HEK293 (cell line): ENCODE data around the gene STK32A.

Experiments
- CTCF ChIA-PET: fragments of 350-600 bp; formaldehyde crosslinking; extraction: SDS; loops from one replicate; lab custom pipeline; 2021; ENCODE audit warnings: antibody characterized with exemption; lab: Yijun Ruan, JAX
- POLR2A ChIA-PET: fragments of 300-600 bp; formaldehyde crosslinking; extraction: SDS; loops from one replicate; lab custom pipeline; 2020; ENCODE audit warnings: antibody characterized with exemption, inconsistent platforms; lab: Yijun Ruan, JAX
- H3K27ac ChIP-seq: fragments of 200-500 bp; sonication (Bioruptor generic); 2 replicates; pipeline ENCODE4 v1.5.1; 2014; ENCODE audit warnings: low read depth, low read length, control low read depth, inconsistent platforms; ENCODE audit errors: extremely low read depth
- H3K36me3 ChIP-seq, 2 experiments: fragments of 200-500 bp in 1 of 2; sonication (Bioruptor generic) in 1 of 2; 1 replicate in 1 of 2; 2 replicates in 1 of 2; pipeline ENCODE4 v1.5.1; 2014 to 2017; ENCODE audit warnings: inconsistent platforms in 2 of 2, low read length in 2 of 2; ENCODE audit not compliant: control insufficient read depth in 2 of 2, insufficient read depth in 1 of 2
- H3K4me1 ChIP-seq: fragments of 200-500 bp; sonication (Bioruptor generic); 2 replicates; pipeline ENCODE4 v1.5.1; 2014; ENCODE audit warnings: mild to moderate bottlenecking, low read length, inconsistent platforms; ENCODE audit not compliant: control insufficient read depth, insufficient read depth
- H3K4me3 ChIP-seq: 2 replicates; pipeline ENCODE4 v1.5.1; 2011; ENCODE audit warnings: low read depth, mild to moderate bottlenecking, control low read depth, low read length, moderate library complexity
- H3K9me3 ChIP-seq: fragments of 200-500 bp; sonication (Bioruptor generic); 2 replicates; pipeline ENCODE4 v1.5.1; 2014; ENCODE audit warnings: low read depth, low read length, inconsistent platforms; ENCODE audit not compliant: control insufficient read depth, insufficient read depth
- BCL11B ChIP-seq: fragments of 450-650 bp; formaldehyde crosslinking; IDR thresholded peaks from 2 replicates; pipeline ENCODE4 v1.5.1; 2016; ENCODE audit warnings: low read depth, missing biosample characterization, missing genetic modification characterization
- GLI4 ChIP-seq: fragments of 450-650 bp; formaldehyde crosslinking; IDR thresholded peaks from 2 replicates; pipeline ENCODE4 v1.5.1; 2016; ENCODE audit warnings: missing biosample characterization, missing genetic modification characterization
- GLIS1 ChIP-seq: fragments of 450-650 bp; formaldehyde crosslinking; IDR thresholded peaks from 2 replicates; pipeline ENCODE4 v1.5.1; 2016; ENCODE audit warnings: missing biosample characterization, missing genetic modification characterization
- IKZF3 ChIP-seq: fragments of 450-650 bp; IDR thresholded peaks from 2 replicates; pipeline ENCODE4 v1.5.0; 2018; ENCODE audit warnings: missing biosample characterization, mild to moderate bottlenecking, missing genetic modification characterization, moderate library complexity
- SCRT2 ChIP-seq: fragments of 450-650 bp; formaldehyde crosslinking; IDR thresholded peaks from 2 replicates; pipeline ENCODE4 v1.5.1; 2016; ENCODE audit warnings: missing biosample characterization, missing genetic modification characterization
- SETDB1 ChIP-seq: IDR thresholded peaks from one replicate; pipeline ENCODE4 v1.6.1; 2017; ENCODE audit warnings: mild to moderate bottlenecking, low read length, moderate library complexity, mixed read lengths; ENCODE audit not compliant: insufficient read length
- YY1 ChIP-seq: fragments of 450-650 bp; formaldehyde crosslinking; IDR thresholded peaks from 2 replicates; pipeline ENCODE4 v1.5.1; 2018; ENCODE audit warnings: missing biosample characterization, missing genetic modification characterization
- ZNF121 ChIP-seq: fragments of 450-650 bp; formaldehyde crosslinking; IDR thresholded peaks from 2 replicates; pipeline ENCODE4 v1.5.1; 2016; ENCODE audit warnings: missing biosample characterization, missing genetic modification characterization
- ZNF157 ChIP-seq: fragments of 450-650 bp; formaldehyde crosslinking; IDR thresholded peaks from 2 replicates; pipeline ENCODE4 v1.5.1; 2016; ENCODE audit warnings: missing biosample characterization, missing genetic modification characterization
- ZNF202 ChIP-seq: fragments of 450-650 bp; formaldehyde crosslinking; IDR thresholded peaks from 2 replicates; pipeline ENCODE4 v1.5.1; 2016; ENCODE audit warnings: missing biosample characterization, missing genetic modification characterization, borderline replicate concordance
- ZNF211 ChIP-seq: fragments of 450-650 bp; formaldehyde crosslinking; IDR thresholded peaks from 2 replicates; pipeline ENCODE4 v1.5.1; 2016; ENCODE audit warnings: low read depth, missing biosample characterization, missing genetic modification characterization
- ZNF23 ChIP-seq: fragments of 450-650 bp; formaldehyde crosslinking; IDR thresholded peaks from 2 replicates; pipeline ENCODE4 v1.5.1; 2016; ENCODE audit warnings: missing biosample characterization, missing genetic modification characterization, borderline replicate concordance
- ZNF239 ChIP-seq: fragments of 450-650 bp; formaldehyde crosslinking; IDR thresholded peaks from 2 replicates; pipeline ENCODE4 v1.5.1; 2016; ENCODE audit warnings: missing biosample characterization, missing genetic modification characterization
- ZNF274 ChIP-seq, 2 experiments: fragments of 200-500 bp in 1 of 2; fragments of 450-650 bp in 1 of 2; sonication (Bioruptor generic) in 1 of 2; formaldehyde crosslinking in 1 of 2; IDR thresholded peaks; 2 replicates each; pipeline versions ENCODE4 v1.5.1 to v1.6.1; 2014 to 2016; ENCODE audit warnings: borderline replicate concordance in 1 of 2, inconsistent platforms in 1 of 2, low read length in 1 of 2, missing biosample characterization in 1 of 2, missing genetic modification characterization in 1 of 2
- ZNF423 ChIP-seq: fragments of 450-650 bp; formaldehyde crosslinking; IDR thresholded peaks from 2 replicates; pipeline ENCODE4 v1.5.1; 2016; ENCODE audit warnings: missing biosample characterization, missing genetic modification characterization
- ZNF473 ChIP-seq: fragments of 450-650 bp; formaldehyde crosslinking; IDR thresholded peaks from 2 replicates; pipeline ENCODE4 v1.5.1; 2017; ENCODE audit warnings: missing biosample characterization, missing genetic modification characterization
- ZNF530 ChIP-seq: fragments of 450-650 bp; formaldehyde crosslinking; IDR thresholded peaks from 2 replicates; pipeline ENCODE4 v1.5.1; 2016; ENCODE audit warnings: low read depth, missing biosample characterization, missing genetic modification characterization
- ZNF596 ChIP-seq: fragments of 450-650 bp; IDR thresholded peaks from 2 replicates; pipeline ENCODE4 v1.5.0; 2018; ENCODE audit warnings: missing biosample characterization, mild to moderate bottlenecking, missing genetic modification characterization, moderate library complexity
- ZNF626 ChIP-seq: fragments of 450-650 bp; sonication (Bioruptor Pico); formaldehyde crosslinking; IDR thresholded peaks from 2 replicates; pipeline ENCODE4 v1.5.1; 2018; ENCODE audit warnings: missing biosample characterization, missing genetic modification characterization, inconsistent platforms
- ZNF629 ChIP-seq: fragments of 450-650 bp; formaldehyde crosslinking; IDR thresholded peaks from 2 replicates; pipeline ENCODE4 v1.5.1; 2017; ENCODE audit warnings: missing biosample characterization, missing genetic modification characterization
- ZNF664 ChIP-seq: fragments of 450-650 bp; formaldehyde crosslinking; IDR thresholded peaks from 2 replicates; pipeline ENCODE4 v1.5.1; 2016; ENCODE audit warnings: missing biosample characterization, missing genetic modification characterization
- ZNF701 ChIP-seq: fragments of 450-650 bp; formaldehyde crosslinking; IDR thresholded peaks from 2 replicates; pipeline ENCODE4 v1.5.1; 2016; ENCODE audit warnings: missing biosample characterization, missing genetic modification characterization
- TF ChIP-seq, protein P1 (sequence below): fragments of 450-650 bp; formaldehyde crosslinking; IDR thresholded peaks from 2 replicates; pipeline ENCODE4 v1.5.1; 2017; ENCODE audit warnings: missing biosample characterization, mild to moderate bottlenecking, missing genetic modification characterization, moderate library complexity
- TF ChIP-seq, protein P2 (sequence below): fragments of 450-650 bp; formaldehyde crosslinking; IDR thresholded peaks from 2 replicates; pipeline ENCODE4 v1.5.1; 2016; ENCODE audit warnings: missing biosample characterization, missing genetic modification characterization
- TF ChIP-seq, protein P3 (sequence below): fragments of 450-650 bp; formaldehyde crosslinking; IDR thresholded peaks from 2 replicates; pipeline ENCODE4 v1.5.0; 2017; ENCODE audit warnings: missing biosample characterization, missing genetic modification characterization, borderline replicate concordance
- TF ChIP-seq, protein P4 (sequence below): fragments of 450-650 bp; formaldehyde crosslinking; IDR thresholded peaks from 2 replicates; pipeline ENCODE4 v1.5.1; 2017; ENCODE audit warnings: missing biosample characterization, missing genetic modification characterization

Gene STK32A

DNA sequence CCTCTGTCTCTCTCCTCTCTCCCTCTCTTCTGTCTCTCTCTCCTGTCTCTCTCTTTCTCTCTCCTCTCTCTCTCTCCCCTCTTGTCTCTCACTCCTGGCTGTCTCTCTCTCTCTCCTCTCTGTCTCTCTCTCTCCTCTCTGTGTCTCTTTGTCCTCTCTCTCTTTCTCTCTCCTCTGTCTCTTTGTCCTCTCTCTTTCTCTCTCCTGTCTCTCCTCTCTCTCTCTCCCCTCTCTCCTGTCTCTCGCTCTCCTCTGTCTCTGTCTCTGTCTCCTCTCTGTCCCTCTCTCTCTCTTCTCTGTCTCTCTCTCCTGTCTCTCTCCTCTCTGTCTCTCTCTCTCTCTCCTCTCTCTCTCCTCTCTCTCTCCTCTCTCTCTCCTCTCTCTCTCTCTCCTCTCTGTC, 25.0 kb downstream of the STK32A start:
- ChIA-PET POLR2A (no interaction called here), CTCF (interaction anchor here (1.0 kb wide), 1 partner anchor 16 kb away, joined by 3 read pairs; no protein-coding TSS in a partner anchor)
- H3K9me3 ChIP-seq: no peaks in the 10 kb centered on the region
- no peaks in the 10 kb centered on the region for H3K36me3 ChIP-seq
- no peak overlapping the region for H3K4me3 ChIP-seq
- H3K27ac ChIP-seq: no peak overlapping the region
- TF ChIP-seq ZNF157 (tag by site-specific recombination): no peak
- no peak for TF ChIP-seq ZNF629 (tag by site-specific recombination)
- TF ChIP-seq GLIS1 (tag by site-specific recombination): no peak
- TF ChIP-seq ZNF202 (tag by site-specific recombination): no peak
- peak; percentile 93 for TF ChIP-seq ZNF596 (tag by site-specific recombination)
- no peaks in the 10 kb centered on the region for H3K4me1 ChIP-seq

DNA sequence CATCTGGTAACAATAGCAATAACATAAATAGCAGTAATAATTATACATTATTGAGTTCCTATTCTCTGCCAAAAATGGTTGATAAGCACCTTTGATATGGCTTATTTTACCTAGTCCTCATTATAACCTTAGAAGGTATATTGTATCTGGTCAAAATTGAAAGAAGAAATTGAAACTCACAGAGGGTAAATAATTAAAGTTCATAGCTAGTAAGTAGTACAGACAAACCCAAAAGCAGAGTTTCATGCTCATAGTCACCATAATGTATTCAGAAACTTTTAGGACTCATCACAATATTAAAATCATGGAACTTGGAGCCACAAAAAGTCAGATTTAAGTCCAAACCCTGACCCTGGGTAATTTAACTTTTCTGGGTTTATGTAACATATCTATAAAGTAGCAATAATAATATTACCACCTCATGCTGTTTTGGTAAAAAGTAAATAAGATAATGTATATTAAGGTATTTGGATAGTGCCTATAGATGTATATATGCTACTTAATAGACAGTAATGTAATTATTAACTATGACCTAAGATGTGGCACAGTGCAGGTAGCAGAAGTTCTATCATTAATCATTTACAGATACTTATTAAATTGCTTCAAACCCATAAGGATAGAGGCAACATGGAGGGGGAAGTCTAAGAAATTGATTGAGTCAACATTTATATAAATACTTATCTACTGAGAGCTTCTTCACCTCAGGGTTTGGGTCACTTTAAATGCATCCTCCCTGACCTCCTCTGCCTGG, 32.4 kb downstream of the STK32A start:
- H3K27ac ChIP-seq: no peak overlapping the region
- no peaks in the 10 kb centered on the region for H3K9me3 ChIP-seq
- no peaks in the 10 kb centered on the region for H3K4me1 ChIP-seq
- ChIA-PET POLR2A (no interaction called here), CTCF (no interaction called here)
- no peaks in the 10 kb centered on the region for H3K36me3 ChIP-seq
- H3K4me3 ChIP-seq: no peak overlapping the region
- TF ChIP-seq ZNF211 (tag by site-specific recombination) (no peak), GLI4 (tag by site-specific recombination) (no peak), ZNF701 (tag by site-specific recombination) (no peak), IKZF3 (tag by site-specific recombination) (no peak), YY1 (no peak), ZNF473 (tag by site-specific recombination) (no peak), ZNF626 (tag by site-specific recombination) (no peak), ZNF629 (tag by site-specific recombination) (no peak), ZNF530 (tag by site-specific recombination) (no peak), SCRT2 (tag by site-specific recombination) (no peak), ZNF664 (no peak), SETDB1 (no peak), ZNF423 (no peak)
- TF ChIP-seq, protein P1, sequence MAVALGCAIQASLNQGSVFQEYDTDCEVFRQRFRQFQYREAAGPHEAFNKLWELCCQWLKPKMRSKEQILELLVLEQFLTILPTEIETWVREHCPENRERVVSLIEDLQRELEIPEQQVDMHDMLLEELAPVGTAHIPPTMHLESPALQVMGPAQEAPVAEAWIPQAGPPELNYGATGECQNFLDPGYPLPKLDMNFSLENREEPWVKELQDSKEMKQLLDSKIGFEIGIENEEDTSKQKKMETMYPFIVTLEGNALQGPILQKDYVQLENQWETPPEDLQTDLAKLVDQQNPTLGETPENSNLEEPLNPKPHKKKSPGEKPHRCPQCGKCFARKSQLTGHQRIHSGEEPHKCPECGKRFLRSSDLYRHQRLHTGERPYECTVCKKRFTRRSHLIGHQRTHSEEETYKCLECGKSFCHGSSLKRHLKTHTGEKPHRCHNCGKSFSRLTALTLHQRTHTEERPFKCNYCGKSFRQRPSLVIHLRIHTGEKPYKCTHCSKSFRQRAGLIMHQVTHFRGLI (tag by site-specific recombination): no peak
- TF ChIP-seq, all 188 proteins: peak for 0

DNA sequence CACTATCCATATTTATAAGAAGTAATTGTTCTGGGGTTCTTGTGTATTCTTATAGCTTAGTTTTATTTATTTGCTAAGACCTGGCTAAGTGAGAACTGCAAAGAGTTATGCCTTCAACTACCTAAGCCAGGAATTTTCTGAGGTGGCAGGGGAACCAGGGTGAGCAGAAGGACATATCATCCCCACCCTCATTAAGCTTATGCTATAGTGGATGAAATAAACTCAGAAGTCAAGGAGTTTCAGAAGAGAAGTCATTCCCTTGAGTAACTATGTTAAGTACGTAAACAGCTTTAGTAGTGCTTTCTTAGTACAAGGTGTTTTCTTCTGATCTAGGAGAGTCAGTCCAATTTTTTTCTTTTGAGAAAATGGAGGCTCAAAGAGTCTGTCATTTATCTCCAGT, 41.7 kb downstream of the STK32A start:
- no peak overlapping the region for H3K4me3 ChIP-seq
- ChIA-PET POLR2A (no interaction called here), CTCF (interaction anchor here (0.9 to 1.6 kb wide), 3 partner anchors 17 to 93 kb away, joined by 3 to 5 read pairs (median 3); no protein-coding TSS in a partner anchor)
- H3K27ac ChIP-seq: no peak overlapping the region
- H3K4me1 ChIP-seq: no peaks in the 10 kb centered on the region
- H3K36me3 ChIP-seq: no peaks in the 10 kb centered on the region
- TF ChIP-seq ZNF239 (tag by site-specific recombination) (no peak), BCL11B (no peak), ZNF274 (IDR thresholded peaks at IDR 0.05; ENCODE audit: low read length) (no peak), ZNF274 (tag by site-specific recombination; IDR thresholded peaks at IDR 0.05; ENCODE audit: borderline replicate concordance) (no peak), ZNF23 (no peak), ZNF121 (tag by site-specific recombination) (no peak)
- TF ChIP-seq, protein P2, sequence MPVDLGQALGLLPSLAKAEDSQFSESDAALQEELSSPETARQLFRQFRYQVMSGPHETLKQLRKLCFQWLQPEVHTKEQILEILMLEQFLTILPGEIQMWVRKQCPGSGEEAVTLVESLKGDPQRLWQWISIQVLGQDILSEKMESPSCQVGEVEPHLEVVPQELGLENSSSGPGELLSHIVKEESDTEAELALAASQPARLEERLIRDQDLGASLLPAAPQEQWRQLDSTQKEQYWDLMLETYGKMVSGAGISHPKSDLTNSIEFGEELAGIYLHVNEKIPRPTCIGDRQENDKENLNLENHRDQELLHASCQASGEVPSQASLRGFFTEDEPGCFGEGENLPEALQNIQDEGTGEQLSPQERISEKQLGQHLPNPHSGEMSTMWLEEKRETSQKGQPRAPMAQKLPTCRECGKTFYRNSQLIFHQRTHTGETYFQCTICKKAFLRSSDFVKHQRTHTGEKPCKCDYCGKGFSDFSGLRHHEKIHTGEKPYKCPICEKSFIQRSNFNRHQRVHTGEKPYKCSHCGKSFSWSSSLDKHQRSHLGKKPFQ (tag by site-specific recombination): no peak
- TF ChIP-seq, protein P3, sequence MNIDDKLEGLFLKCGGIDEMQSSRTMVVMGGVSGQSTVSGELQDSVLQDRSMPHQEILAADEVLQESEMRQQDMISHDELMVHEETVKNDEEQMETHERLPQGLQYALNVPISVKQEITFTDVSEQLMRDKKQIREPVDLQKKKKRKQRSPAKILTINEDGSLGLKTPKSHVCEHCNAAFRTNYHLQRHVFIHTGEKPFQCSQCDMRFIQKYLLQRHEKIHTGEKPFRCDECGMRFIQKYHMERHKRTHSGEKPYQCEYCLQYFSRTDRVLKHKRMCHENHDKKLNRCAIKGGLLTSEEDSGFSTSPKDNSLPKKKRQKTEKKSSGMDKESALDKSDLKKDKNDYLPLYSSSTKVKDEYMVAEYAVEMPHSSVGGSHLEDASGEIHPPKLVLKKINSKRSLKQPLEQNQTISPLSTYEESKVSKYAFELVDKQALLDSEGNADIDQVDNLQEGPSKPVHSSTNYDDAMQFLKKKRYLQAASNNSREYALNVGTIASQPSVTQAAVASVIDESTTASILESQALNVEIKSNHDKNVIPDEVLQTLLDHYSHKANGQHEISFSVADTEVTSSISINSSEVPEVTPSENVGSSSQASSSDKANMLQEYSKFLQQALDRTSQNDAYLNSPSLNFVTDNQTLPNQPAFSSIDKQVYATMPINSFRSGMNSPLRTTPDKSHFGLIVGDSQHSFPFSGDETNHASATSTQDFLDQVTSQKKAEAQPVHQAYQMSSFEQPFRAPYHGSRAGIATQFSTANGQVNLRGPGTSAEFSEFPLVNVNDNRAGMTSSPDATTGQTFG: no peak
- TF ChIP-seq, protein P4, sequence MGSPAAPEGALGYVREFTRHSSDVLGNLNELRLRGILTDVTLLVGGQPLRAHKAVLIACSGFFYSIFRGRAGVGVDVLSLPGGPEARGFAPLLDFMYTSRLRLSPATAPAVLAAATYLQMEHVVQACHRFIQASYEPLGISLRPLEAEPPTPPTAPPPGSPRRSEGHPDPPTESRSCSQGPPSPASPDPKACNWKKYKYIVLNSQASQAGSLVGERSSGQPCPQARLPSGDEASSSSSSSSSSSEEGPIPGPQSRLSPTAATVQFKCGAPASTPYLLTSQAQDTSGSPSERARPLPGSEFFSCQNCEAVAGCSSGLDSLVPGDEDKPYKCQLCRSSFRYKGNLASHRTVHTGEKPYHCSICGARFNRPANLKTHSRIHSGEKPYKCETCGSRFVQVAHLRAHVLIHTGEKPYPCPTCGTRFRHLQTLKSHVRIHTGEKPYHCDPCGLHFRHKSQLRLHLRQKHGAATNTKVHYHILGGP (tag by site-specific recombination): no peak
- no peaks in the 10 kb centered on the region for H3K9me3 ChIP-seq
